PFSK-1 (cell line): ENCODE measurements around the gene SPSB4.

ENCODE experiments used
- FOXP2 ChIP-seq: optimal IDR thresholded peaks from 2 replicates; pipeline ENCODE3; 2011; ENCODE audit warnings: borderline replicate concordance, control low read depth, inconsistent platforms; ENCODE audit not compliant: insufficient read depth; ENCODE audit errors: extremely low read length, extremely low read depth
- POLR2AphosphoS5 ChIP-seq: IDR thresholded peaks from 2 replicates; pipeline ENCODE4 v1.6.1; 2012; ENCODE audit warnings: low read depth, mild to moderate bottlenecking, control low read depth, low read length, moderate library complexity
- SIN3A ChIP-seq: IDR thresholded peaks from 2 replicates; pipeline ENCODE4 v1.6.1; 2012; ENCODE audit warnings: mild to moderate bottlenecking, low read length, moderate library complexity, borderline replicate concordance; ENCODE audit not compliant: insufficient read depth
- TAF1 ChIP-seq: IDR thresholded peaks from 2 replicates; pipeline ENCODE4 v1.6.1; 2012; ENCODE audit warnings: low read length, control low read depth, borderline replicate concordance; ENCODE audit not compliant: insufficient read depth
- TF ChIP-seq, protein P1 (sequence below), 2 experiments: IDR thresholded peaks; 2 replicates each; pipeline versions ENCODE4 v1.6.1 to v1.8.0; 2011 to 2012; ENCODE audit warnings: low read depth in 2 of 2, low read length in 2 of 2, control low read depth in 1 of 2, inconsistent platforms in 1 of 2, mild to moderate bottlenecking in 1 of 2, moderate library complexity in 1 of 2; ENCODE audit not compliant: insufficient read depth in 1 of 2

Gene SPSB4

DNA sequence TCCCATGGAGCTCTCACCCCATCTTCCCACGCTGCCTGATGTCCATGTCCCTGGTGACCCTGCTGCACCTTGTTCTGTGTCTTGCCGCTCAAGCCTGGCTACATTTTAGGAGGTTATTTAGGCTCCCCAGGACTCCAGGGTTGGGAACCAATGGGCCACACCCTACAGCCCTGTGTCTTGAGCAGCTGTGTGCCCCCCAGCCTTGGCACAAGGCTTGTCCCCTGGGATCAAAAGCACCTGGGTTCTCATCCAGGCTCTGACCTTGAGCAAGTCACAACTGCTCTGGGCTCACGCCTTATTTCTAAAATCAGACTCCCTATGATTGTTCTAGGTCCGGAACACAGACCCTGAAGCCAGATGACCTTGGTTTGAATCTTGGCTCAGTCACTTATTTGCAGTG, 14.1 kb downstream of the SPSB4 start:
- TF ChIP-seq SIN3A (no peak), FOXP2 (no peak), TAF1 (no peak), POLR2AphosphoS5 (no peak)
- TF ChIP-seq, protein P1, sequence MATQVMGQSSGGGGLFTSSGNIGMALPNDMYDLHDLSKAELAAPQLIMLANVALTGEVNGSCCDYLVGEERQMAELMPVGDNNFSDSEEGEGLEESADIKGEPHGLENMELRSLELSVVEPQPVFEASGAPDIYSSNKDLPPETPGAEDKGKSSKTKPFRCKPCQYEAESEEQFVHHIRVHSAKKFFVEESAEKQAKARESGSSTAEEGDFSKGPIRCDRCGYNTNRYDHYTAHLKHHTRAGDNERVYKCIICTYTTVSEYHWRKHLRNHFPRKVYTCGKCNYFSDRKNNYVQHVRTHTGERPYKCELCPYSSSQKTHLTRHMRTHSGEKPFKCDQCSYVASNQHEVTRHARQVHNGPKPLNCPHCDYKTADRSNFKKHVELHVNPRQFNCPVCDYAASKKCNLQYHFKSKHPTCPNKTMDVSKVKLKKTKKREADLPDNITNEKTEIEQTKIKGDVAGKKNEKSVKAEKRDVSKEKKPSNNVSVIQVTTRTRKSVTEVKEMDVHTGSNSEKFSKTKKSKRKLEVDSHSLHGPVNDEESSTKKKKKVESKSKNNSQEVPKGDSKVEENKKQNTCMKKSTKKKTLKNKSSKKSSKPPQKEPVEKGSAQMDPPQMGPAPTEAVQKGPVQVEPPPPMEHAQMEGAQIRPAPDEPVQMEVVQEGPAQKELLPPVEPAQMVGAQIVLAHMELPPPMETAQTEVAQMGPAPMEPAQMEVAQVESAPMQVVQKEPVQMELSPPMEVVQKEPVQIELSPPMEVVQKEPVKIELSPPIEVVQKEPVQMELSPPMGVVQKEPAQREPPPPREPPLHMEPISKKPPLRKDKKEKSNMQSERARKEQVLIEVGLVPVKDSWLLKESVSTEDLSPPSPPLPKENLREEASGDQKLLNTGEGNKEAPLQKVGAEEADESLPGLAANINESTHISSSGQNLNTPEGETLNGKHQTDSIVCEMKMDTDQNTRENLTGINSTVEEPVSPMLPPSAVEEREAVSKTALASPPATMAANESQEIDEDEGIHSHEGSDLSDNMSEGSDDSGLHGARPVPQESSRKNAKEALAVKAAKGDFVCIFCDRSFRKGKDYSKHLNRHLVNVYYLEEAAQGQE (IDR thresholded peaks at IDR 0.05; ENCODE audit: insufficient read depth in 1 of 2, low read depth in 2 of 2, low read length in 2 of 2) = no peak

DNA sequence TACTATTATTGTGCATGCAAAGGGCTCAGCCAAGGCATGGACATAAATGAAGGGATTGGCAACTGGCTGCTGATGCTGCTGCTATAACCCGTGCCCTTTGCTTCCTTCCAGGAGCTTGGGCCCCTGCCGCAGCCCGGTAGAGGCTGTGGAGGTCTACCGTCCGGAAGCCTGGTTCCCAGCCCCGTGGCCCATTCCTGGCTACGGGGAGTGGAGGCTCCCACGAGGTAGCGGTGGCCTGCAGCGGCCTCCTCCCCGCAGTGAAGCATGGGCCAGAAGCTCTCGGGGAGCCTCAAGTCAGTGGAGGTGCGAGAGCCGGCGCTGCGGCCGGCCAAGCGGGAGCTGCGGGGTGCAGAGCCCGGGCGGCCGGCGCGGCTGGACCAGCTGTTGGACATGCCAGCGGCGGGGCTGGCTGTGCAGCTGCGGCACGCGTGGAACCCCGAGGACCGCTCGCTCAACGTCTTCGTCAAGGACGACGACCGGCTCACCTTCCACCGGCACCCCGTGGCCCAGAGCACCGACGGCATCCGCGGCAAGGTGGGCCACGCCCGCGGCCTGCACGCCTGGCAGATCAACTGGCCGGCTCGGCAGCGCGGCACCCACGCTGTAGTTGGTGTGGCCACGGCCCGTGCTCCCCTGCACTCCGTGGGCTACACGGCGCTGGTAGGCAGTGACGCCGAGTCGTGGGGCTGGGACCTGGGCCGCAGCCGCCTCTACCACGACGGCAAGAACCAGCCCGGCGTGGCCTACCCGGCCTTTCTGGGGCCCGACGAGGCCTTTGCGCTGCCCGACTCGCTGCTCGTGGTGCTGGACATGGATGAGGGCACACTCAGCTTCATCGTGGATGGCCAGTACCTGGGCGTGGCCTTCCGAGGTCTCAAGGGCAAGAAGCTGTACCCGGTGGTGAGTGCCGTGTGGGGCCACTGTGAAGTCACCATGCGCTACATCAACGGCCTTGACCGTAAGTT, 15.0 kb downstream of the SPSB4 start:
- TF ChIP-seq TAF1 (no peak), FOXP2 (no peak), POLR2AphosphoS5 (no peak), SIN3A (no peak)
- TF ChIP-seq, protein P1 (IDR thresholded peaks at IDR 0.05; ENCODE audit: insufficient read depth in 1 of 2, low read depth in 2 of 2, low read length in 2 of 2) = no peak

DNA sequence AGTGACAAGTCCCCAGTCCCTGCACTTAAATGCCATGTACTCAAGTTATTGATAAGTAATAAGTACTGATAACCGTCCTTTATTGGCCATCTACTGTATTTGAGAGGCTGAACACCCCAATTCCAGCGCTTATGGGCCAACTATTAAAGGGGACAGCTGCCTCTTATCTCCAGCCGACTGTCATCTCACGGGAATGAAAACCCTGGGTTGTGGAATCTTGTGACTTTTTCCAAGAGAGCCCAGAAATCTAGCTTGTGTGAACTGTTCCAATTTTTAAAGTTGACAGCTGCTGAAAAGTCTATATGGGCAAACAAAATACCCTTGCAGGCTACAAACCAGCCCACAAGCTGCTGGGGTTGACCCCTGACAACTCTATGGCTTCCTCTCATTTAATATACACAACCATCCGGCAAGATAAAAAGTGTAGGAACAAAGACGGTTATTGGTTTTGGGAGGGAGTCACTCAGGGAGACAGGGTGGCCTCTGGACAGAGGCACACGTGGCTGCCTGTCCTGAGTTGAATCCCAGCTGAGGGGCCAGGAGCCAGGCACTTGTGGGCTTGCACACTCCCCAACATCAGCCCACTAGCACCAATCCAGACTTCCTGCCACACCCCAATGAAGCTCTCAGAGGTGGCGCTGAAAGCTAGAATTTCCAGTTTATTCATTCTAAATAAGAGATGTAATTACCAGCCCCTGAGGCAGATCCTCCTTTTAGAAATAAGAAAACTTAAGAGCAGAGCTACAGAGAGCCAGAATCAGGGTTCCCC, 16.2 kb downstream of the SPSB4 start:
- TF ChIP-seq, protein P1 (IDR thresholded peaks at IDR 0.05; ENCODE audit: insufficient read depth in 1 of 2, low read depth in 2 of 2, low read length in 2 of 2) = no peak
- TF ChIP-seq SIN3A (no peak), POLR2AphosphoS5 (no peak), TAF1 (no peak), FOXP2 (no peak)

DNA sequence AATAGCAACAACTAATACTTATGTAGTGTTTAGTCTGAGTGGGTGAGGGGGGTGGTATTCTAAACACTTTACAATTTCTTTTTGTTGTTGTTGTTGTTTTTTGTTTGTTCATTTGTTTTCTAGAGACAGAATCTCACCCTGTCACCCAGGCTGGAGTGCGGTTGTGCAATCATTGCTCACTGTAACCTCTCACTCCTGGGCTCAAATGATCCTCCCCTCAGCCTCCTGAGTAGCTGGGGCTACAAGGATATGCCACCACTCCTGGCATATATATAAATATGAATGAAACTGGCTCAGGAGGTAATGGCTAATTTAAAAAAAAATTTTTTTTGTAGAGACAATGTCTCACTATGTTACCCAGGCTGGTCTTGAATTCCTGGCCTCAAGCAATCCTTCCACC, 19.1 kb downstream of the SPSB4 start:
- TF ChIP-seq, protein P1 (IDR thresholded peaks at IDR 0.05; ENCODE audit: insufficient read depth in 1 of 2, low read depth in 2 of 2, low read length in 2 of 2) = no peak
- no peak for TF ChIP-seq POLR2AphosphoS5
- no peak for TF ChIP-seq TAF1
- TF ChIP-seq FOXP2 = no peak
- TF ChIP-seq SIN3A = no peak
